HCT116 (cell line): ENCODE data around the gene PPP1R16B.

ENCODE experiments used
- EGR1 ChIP-seq: IDR thresholded peaks from 2 replicates; pipeline ENCODE4 v1.6.1; 2012; ENCODE audit warnings: low read depth
- EZH2 ChIP-seq: fragments of 200-600 bp; sonication (generic); IDR thresholded peaks from 2 replicates; pipeline ENCODE4 v1.6.1; 2017; ENCODE audit warnings: antibody characterized with exemption, mixed run types
- JUND ChIP-seq: IDR thresholded peaks from 2 replicates; pipeline ENCODE4 v1.6.1; 2012
- POLR2A ChIP-seq: IDR thresholded peaks from 2 replicates; pipeline ENCODE4 v1.7.0; 2011; ENCODE audit warnings: borderline replicate concordance; ENCODE audit not compliant: insufficient read depth, insufficient read length; ENCODE audit errors: extremely low read depth
- POLR2AphosphoS5 ChIP-seq: IDR thresholded peaks from 2 replicates; pipeline ENCODE4 v1.6.1; 2011; ENCODE audit warnings: mild to moderate bottlenecking, low read depth, low read length, moderate library complexity
- RAD21 ChIP-seq: IDR thresholded peaks from 2 replicates; pipeline ENCODE4 v1.6.1; 2012; ENCODE audit warnings: low read depth, mild to moderate bottlenecking
- REST ChIP-seq: IDR thresholded peaks from 2 replicates; pipeline ENCODE4 v1.6.1; 2012; ENCODE audit warnings: low read depth
- SIN3A ChIP-seq: IDR thresholded peaks from 2 replicates; pipeline ENCODE4 v1.6.1; 2012; ENCODE audit warnings: low read depth
- SP1 ChIP-seq: IDR thresholded peaks from 2 replicates; pipeline ENCODE4 v1.6.1; 2012; ENCODE audit warnings: low read depth
- TCF7L2 ChIP-seq: IDR thresholded peaks from 2 replicates; pipeline ENCODE4 v1.7.0; 2011; ENCODE audit warnings: borderline replicate concordance, inconsistent platforms; ENCODE audit not compliant: insufficient read depth, insufficient read length; ENCODE audit errors: extremely low read depth
- TF ChIP-seq, protein P1 (sequence below), 3 experiments: fragments of 200-600 bp in 1 of 3; sonication (generic) in 1 of 3; IDR thresholded peaks in 2 of 3; conservative IDR thresholded peaks in 1 of 3; 2 replicates each; pipeline ENCODE4 v1.5.1; 2012 to 2017; ENCODE audit warnings: low read depth in 2 of 3, low read length in 2 of 3, antibody characterized with exemption in 1 of 3, borderline replicate concordance in 1 of 3, control low read depth in 1 of 3, mild to moderate bottlenecking in 1 of 3, mixed read lengths in 1 of 3, mixed run types in 1 of 3, moderate library complexity in 1 of 3; ENCODE audit not compliant: insufficient read depth in 1 of 3

DNA sequence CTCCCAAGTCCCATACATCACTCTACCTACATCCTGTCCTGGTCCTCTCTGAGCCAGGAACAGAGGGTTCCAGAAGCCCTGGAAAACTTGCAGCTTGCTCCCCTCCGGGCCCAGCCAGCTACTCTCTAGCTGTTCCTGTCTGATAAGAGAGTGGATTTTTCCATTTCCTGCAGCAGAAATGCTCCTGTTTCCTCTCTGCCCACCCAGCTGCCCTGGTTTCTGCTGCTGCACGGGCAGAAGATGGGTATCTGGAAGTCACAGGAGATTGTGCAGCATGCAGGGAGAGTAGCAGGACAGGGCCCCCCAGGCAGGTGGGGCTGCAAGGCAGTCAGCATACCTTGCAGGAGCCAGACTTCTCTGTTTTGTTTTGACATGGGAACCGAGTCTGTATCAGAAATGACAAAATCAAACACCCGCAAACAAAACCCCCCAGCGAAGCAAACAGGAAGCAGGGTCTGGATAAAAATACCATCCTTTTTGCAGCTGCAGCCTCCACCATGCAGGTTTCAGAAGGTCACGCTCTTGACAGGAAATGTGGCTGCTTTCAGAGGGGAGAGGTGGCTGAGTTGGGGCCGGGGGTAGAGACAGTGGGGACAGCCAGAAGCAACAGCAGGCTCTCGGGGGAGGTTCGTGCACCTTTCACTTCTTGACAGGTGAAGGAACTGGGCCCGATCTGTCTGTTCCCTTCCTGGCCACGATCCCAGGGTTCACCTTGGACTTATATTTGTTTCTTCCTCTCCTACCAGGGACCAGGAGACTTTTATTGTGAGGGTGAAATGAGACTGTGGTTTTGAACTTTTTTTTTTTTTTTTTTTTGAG lies 69.9 kb downstream of the PPP1R16B start:
- TF ChIP-seq, protein P1, sequence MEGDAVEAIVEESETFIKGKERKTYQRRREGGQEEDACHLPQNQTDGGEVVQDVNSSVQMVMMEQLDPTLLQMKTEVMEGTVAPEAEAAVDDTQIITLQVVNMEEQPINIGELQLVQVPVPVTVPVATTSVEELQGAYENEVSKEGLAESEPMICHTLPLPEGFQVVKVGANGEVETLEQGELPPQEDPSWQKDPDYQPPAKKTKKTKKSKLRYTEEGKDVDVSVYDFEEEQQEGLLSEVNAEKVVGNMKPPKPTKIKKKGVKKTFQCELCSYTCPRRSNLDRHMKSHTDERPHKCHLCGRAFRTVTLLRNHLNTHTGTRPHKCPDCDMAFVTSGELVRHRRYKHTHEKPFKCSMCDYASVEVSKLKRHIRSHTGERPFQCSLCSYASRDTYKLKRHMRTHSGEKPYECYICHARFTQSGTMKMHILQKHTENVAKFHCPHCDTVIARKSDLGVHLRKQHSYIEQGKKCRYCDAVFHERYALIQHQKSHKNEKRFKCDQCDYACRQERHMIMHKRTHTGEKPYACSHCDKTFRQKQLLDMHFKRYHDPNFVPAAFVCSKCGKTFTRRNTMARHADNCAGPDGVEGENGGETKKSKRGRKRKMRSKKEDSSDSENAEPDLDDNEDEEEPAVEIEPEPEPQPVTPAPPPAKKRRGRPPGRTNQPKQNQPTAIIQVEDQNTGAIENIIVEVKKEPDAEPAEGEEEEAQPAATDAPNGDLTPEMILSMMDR (IDR thresholded peaks at IDR 0.05 in 2 of 3, conservative IDR thresholded peaks at IDR 0.05 in 1 of 3; ENCODE audit: borderline replicate concordance in 1 of 3, insufficient read depth in 1 of 3, low read depth in 2 of 3, low read length in 2 of 3), result no peak
- TF ChIP-seq POLR2AphosphoS5 (no peak), SIN3A (no peak), EZH2 (no peak), POLR2A (no peak), JUND (no peak), EGR1 (no peak), RAD21 (no peak), TCF7L2 (no peak), REST (no peak), SP1 (no peak)
